Subcutaneous adipose tissue (tissue), 4 donors: Measurements from ENCODE around the gene MON2. TPM values are rescaled to one million over a fixed set of nuclear protein-coding genes. Genes with fewer than 3 reads are reported as not detected.

Source experiments
- total RNA-seq, 4 donors: library from RNA; depleted of rRNA; stranded (reverse); fragments of >200 nt; gene quantifications; one replicate each; pipeline ENCODE4 v1.1.0, GENCODE V29; 2016
- TF ChIP-seq, protein P1 (sequence below): fragments of 450-650 bp; IDR thresholded peaks from one replicate; pipeline ENCODE4 v1.5.1; 2016; ENCODE audit warnings: low read depth, mild to moderate bottlenecking, control low read depth, antibody characterized with exemption, moderate library complexity

Gene MON2
- total RNA-seq, 4 donors from 2014 or later, result 87.2 to 150 (median 101) TPM

DNA sequence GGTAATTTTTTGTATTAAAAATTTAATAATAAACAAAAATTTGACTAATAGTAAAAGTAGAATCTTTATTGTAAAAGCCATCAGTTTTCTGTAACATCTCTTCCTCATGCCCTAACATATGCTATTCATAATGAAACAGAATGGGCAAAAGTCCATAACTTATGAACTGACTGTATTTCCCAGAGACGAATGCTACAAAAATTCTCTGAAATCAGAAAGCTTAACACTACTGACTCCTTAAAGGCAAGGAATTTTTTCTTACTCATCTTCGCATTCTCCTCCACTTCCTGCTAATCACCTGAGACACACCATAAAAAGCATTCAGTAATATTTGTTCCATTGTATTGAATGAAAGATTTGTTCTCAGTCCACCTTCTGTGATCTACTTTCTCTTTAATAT lies 17.6 kb downstream of the MON2 start:
- TF ChIP-seq, protein P1, sequence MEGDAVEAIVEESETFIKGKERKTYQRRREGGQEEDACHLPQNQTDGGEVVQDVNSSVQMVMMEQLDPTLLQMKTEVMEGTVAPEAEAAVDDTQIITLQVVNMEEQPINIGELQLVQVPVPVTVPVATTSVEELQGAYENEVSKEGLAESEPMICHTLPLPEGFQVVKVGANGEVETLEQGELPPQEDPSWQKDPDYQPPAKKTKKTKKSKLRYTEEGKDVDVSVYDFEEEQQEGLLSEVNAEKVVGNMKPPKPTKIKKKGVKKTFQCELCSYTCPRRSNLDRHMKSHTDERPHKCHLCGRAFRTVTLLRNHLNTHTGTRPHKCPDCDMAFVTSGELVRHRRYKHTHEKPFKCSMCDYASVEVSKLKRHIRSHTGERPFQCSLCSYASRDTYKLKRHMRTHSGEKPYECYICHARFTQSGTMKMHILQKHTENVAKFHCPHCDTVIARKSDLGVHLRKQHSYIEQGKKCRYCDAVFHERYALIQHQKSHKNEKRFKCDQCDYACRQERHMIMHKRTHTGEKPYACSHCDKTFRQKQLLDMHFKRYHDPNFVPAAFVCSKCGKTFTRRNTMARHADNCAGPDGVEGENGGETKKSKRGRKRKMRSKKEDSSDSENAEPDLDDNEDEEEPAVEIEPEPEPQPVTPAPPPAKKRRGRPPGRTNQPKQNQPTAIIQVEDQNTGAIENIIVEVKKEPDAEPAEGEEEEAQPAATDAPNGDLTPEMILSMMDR, result no peak

DNA sequence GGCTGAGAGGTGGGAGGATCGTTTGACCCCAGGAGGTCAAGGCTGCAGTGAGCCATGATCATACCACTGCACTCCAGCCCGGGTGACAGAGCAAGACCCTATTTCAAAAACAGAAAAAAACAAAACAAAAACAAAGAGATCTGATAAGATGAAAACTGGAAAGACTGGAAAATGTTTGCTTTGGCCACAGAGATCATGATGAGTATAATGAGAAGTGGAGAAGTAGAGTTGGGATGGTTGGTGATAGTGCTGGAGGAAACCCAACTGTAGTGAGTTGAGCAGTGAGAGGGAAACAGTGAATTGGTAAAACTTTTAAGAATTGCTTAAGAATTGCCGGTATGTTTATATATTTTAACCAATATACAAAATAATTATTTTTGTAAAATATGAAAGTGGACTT lies 39.2 kb downstream of the MON2 start:
- TF ChIP-seq, protein P1, result no peak

DNA sequence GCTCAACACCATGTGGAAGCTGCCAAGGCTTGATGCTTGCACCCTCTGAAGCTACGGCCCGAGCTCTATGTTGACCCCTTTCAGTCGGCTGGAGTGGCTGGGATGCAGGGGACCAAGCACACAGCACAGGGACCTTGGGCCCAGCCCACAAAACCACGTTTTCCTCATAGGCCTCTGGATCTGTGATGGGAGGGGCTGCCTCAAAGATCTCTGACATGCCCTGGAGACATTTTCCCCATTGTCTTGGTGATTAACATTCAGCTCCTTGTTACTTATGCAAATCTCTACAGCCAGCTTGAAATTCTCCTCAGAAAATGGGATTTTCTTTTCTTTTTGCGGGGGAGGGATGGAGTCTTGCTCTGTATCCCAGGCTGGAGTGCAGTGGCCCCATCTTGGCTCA lies 46.3 kb downstream of the MON2 start:
- TF ChIP-seq, protein P1, result no peak

DNA sequence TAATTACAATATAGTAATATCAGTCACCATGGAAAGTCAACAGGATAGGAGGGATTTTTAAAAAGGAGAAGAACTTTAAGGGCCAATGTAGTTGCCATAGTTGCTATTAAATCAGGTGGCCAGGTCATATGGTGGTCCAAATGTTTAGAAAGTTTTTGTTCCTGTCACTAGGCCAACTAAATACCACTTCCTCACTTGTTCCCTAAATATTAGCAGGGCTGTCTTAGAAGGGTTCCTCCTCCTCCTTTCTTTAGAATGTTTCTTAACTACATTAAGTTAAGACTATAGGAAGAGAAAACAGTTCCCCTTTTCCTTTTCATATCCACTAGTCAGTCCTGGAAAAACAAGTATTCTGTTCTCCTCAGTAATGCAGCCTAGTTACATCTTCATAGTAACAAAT lies 50.3 kb downstream of the MON2 start:
- TF ChIP-seq, protein P1, result no peak

DNA sequence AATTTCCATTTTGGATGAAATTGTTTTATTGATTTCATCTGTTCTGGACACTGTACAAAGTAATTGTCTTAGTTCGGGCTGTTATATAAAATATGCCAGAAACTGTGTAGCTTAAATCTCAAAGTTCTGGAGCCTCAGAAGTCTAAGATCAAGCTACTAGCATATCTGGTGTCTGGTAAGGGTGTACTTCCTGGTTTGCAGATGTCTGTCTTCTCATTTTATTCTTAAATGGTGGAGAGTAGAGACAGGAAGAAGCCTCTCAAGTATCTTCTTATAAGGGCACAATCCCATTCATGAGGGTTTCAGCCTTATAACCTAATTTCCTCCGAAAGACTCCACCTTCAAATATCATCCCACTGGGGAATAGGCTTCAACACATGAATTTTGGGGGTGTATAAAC lies 51.3 kb downstream of the MON2 start:
- TF ChIP-seq, protein P1, result no peak

DNA sequence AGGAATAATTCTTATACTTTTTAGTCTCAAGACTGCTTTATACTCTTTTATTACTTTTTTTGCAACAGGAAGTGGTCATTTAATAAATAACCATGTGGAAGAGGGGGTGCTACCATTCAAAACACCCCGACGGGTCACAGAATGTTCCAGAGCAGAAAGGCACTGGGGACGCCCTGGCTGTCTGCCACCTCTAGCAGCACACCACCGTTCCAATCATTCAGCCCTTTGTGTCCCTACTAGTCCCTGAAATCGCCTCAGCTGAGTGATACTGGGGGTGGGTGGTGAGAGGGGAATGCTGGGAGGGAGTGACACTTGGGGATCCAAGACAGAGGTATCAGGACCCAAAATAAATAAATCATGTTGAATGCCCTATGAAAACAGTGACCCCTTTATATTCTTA lies 52.4 kb downstream of the MON2 start:
- TF ChIP-seq, protein P1, result no peak

DNA sequence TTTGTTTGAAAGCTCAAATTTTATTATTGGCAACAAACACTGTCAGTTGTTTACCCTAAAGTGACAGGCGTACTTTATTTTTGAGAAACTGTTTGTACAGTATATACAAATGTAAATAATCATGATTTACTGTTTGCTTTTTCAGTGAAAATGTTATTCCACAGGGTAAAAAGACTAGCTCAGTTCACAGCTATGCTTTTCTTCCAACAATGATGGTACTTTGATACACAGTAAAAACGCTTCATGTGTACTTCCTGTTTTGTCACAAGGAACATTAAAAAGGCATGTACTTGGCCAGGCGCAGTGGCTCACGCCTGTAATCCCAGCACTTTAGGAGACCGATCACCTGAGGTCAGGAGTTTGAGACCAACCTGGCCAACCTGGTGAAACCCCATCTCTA lies 53.7 kb downstream of the MON2 start:
- TF ChIP-seq, protein P1, result no peak
